Epithelial cell of proximal tubule (primary cell): Measurements from ENCODE around the gene ZNF445. TPM values are rescaled to one million over a fixed set of nuclear protein-coding genes. Genes with fewer than 3 reads are reported as not detected.
"Not testable (repeated sequence)": the region's sequence is repeated elsewhere in the genome, so short reads cannot be mapped to it uniquely, and the experiment has no call there.

Experiments
- DNase-seq: peaks from one replicate; pipeline ENCODE4 v3.0.0-alpha.2; 2011; ENCODE audit warnings: low read depth
- H3K4me3 ChIP-seq: 2 replicates; pipeline ENCODE4 v1.5.1; 2011; ENCODE audit warnings: low read depth, mild to moderate bottlenecking, low read length
- total RNA-seq: library from RNA; depleted of rRNA; stranded (reverse); fragments of >200 nt; gene quantifications from 2 replicates; pipeline ENCODE4 v1.2.3, GENCODE V29; 2015
- TF ChIP-seq, protein P1 (sequence below): conservative IDR thresholded peaks from 2 replicates; pipeline ENCODE4 v1.5.1; 2012; ENCODE audit warnings: low read depth, mild to moderate bottlenecking, low read length

The ZNF445 gene
- total RNA-seq, 1 donor from 2014 or later, result 3.6 TPM

- H3K4me3 ChIP-seq, result no peak overlapping the region
- TF ChIP-seq, protein P1, sequence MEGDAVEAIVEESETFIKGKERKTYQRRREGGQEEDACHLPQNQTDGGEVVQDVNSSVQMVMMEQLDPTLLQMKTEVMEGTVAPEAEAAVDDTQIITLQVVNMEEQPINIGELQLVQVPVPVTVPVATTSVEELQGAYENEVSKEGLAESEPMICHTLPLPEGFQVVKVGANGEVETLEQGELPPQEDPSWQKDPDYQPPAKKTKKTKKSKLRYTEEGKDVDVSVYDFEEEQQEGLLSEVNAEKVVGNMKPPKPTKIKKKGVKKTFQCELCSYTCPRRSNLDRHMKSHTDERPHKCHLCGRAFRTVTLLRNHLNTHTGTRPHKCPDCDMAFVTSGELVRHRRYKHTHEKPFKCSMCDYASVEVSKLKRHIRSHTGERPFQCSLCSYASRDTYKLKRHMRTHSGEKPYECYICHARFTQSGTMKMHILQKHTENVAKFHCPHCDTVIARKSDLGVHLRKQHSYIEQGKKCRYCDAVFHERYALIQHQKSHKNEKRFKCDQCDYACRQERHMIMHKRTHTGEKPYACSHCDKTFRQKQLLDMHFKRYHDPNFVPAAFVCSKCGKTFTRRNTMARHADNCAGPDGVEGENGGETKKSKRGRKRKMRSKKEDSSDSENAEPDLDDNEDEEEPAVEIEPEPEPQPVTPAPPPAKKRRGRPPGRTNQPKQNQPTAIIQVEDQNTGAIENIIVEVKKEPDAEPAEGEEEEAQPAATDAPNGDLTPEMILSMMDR, result no peak
- DNase-seq, result no peak
Measured at GRCh38 chr3:44400771-44401170, 76.7 kb downstream of the ZNF445 start.

GRCh38 chr3:44398853-44399252 lies 78.6 kb downstream of the ZNF445 start:
- H3K4me3 ChIP-seq, result no peak overlapping the region
- no peak for DNase-seq
- TF ChIP-seq, protein P1, result no peak

DNA sequence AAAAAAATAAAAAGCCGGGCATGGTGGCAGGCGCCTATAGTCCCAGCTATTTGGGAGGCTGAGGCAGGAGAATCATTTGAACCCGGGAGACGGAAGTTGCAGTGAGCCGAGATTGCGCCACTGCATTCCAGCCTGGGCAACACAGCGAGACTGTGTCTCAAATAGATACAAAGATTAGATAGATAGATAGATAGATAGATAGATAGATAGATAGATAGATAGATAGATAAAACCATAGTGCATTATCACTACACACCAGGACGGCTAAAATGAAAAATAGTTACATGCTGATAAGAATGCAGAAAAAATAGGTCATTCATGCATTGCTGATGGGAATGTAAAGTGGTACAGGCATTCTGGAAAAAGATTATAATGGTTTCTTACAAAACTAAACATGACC lies 79.2 kb downstream of the ZNF445 start:
- not testable (repeated sequence) for DNase-seq, H3K4me3 ChIP-seq

DNA sequence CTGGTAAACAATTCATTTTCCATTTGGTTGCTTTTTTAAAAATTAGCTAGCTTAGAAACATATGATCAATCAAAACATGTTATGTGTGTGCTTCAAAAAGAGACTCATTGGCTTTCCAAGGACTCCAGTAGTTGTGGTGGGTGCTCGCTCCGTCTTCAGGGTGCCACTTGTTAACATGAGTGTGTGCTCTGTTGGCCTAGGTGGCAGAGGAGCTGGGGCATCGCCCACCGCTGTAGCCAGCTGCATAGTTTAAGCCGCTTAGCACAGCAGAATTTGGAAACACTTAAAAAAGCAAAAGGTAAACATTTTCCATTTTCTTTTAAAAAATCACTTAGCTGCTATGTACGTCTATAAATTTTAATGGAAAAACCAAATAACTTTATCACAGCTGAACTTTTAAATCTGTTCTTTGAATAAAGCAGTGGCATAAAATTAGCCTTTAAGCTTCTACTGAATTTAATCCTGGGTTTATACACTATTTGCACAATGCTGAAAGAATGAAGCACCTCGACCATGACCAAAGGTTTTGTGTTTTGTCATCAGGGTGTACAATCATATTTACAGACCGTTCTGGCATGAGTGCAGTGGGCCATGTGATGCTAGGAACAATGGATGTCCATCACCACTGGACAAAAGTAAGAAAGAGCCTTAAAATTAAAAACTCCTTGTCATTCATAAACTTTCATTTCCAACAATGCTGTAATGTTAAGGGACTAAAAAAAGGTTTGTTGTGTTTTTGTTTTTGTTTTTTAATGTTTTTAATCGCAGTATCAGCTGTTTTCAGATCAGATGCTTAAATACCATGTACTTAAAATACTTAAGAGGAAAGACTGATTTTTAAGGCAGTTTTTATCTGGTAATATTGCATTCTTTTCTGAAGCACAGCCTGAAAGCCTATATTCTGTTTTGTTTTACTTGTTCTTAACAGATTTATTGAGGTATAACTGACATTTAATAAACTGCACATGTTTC lies 81.0 kb downstream of the ZNF445 start:
- TF ChIP-seq, protein P1, result no peak
- no peak overlapping the region for H3K4me3 ChIP-seq
- no peak for DNase-seq

DNA sequence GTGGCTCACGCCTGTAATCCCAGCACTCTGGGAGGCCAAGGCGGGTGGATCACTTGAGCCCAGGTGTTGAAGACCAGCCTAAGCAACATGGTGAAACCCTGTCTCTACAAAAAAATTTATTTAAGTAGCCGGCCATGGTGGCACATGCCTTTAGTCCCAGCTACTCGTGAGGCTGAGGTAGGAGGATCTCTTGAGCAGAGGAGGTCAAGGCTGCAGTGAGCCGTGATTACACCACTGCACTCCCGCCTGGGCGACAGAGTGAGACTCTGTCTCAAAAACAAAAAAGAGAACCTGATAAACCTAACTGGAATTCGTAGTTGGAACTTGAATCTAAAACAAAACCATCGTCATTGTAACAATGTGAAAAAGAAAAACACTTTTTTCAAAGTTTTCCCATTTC lies 81.8 kb downstream of the ZNF445 start:
- TF ChIP-seq, protein P1, result no peak
- H3K4me3 ChIP-seq, result no peak overlapping the region
- no peak for DNase-seq

DNA sequence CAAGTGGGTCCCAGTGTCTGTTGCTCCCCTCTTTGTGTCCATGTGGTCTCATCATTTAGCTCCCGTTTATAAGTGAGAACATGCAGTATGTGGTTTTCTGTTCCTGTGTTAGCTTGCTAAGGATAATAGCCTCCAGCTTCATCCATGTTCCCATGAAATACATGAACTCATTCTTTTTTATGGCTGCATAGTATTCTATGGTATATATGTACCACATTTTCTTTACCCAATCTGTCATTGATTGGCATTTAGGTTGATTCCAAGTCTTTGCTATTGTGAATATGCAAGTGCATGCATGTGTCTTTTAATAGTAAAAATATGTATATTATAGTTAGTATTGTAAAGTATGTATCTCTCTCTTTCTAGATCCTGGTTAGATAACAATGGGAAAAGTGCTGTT lies 85.0 kb downstream of the ZNF445 start:
- no peak for DNase-seq
- no peak overlapping the region for H3K4me3 ChIP-seq
- TF ChIP-seq, protein P1, result no peak

DNA sequence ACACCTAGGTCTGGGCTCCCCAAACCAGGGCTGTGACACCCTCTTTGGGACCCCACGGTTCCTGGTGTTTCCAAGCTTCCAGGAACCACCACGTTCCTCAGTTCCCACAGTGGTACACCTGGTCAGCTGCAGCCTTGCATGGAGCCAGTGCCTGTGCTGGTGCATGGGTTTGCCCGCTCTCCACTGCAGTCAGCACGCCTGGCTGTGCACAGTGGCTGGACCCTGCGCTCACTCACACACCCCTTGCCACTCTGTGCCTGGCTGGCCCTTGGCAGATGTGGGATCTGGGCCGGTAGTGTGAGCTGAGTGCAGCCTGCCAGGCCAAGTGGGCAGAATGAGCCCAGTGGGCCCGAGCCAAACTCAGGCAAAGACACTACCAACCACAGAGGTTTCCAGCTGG lies 90.1 kb downstream of the ZNF445 start:
- no peak overlapping the region for H3K4me3 ChIP-seq
- TF ChIP-seq, protein P1, result no peak
- DNase-seq, result no peak

Other genes starting within 250 kb of the ZNF445 start
- not detected in 2 replicates for gene TOPAZ1, start 235.8 kb downstream of the ZNF445 start, total RNA-seq
- gene TCAIM, start 138.9 kb downstream of the ZNF445 start, total RNA-seq, result 20.9 and 25.0 TPM in 2 replicates
- gene ZKSCAN7, start 77.5 kb upstream of the ZNF445 start, total RNA-seq, result 3.5 and 5.7 TPM in 2 replicates
- 1.7 and 2.5 TPM in 2 replicates for gene ZNF660, start 107.3 kb upstream of the ZNF445 start, total RNA-seq
- 4.8 and 7.3 TPM in 2 replicates for gene ZNF197, start 147.4 kb upstream of the ZNF445 start, total RNA-seq
- gene ZNF35, start 171.1 kb upstream of the ZNF445 start, total RNA-seq, result 3.6 and 8.3 TPM in 2 replicates
- 2.2 and 4.7 TPM in 2 replicates for gene ZNF502, start 235.0 kb upstream of the ZNF445 start, total RNA-seq